ENCODE data around the gene SLC18A2. TPM values are rescaled to one million over a fixed set of nuclear protein-coding genes. Genes with fewer than 3 reads are reported as not detected.

The SLC18A2 gene
- total and polyA plus RNA-seq, 2 of the 8 experiments (the other 6 are each of a cell fraction or from before 2014, with no cell fraction given), result 6.5 to 7.0 TPM

DNA sequence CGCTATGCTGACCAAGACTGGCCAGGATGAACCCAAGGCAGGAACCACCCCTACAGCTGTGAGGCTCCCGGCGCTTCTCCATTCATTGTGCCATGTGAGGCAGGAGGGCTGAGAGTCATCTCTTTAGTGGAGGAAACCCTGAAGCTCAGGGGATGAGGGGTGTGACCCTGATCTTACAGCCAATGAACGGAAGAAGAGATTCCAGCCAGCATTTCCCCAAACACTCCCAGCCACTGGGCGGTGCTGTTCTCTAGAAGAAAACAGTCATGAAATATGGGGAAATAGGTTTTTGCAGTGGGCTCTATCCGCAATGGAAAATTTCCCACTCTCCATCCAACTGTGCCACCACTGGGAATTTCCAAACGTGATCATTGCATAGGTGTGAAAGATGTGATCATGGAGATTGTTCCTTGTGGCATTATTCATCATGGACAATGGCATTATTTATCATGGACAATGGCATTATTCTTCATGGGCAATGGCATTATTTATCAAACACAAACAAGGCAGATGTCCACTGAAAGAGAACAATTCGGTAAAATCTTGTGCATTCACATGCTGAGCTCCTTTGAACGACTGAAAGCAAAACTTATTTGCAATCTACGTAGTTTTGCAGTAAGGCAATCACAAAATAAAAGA is 14.0 kb upstream of the SLC18A2 start:
- Histone ChIP-seq H3K4ac (replicated peaks; ENCODE audit: insufficient read length, low read depth, low read length) (no peak overlapping the region), H4K8ac (ENCODE audit: extremely low read depth, insufficient read depth, low read length) (no peak overlapping the region), H3K18ac (ENCODE audit: extremely low read depth, low read length) (no peak overlapping the region), H2BK12ac (ENCODE audit: low read depth, low read length) (no peak overlapping the region), H4K5ac (ENCODE audit: insufficient read length, low read depth, low read length) (no peak overlapping the region), H3K56ac (replicated peaks; ENCODE audit: insufficient read length, low read depth, low read length) (no peak overlapping the region), H3K27ac (ENCODE audit: low read depth, low read length) (no peak overlapping the region), H3K14ac (ENCODE audit: insufficient read length) (no peak overlapping the region), H2BK120ac (replicated peaks; ENCODE audit: low read depth, low read length) (no peak overlapping the region), H3K23me2 (ENCODE audit: low read depth, low read length) (no peaks in the 10 kb centered on the region; the same call in 1 of the 2 replicates), H2AFZ (ENCODE audit: low read length) (0 out of 2 replicates have a peak overlapping the region, but pooled peaks have one; percentile 52), H3K27me3 (replicated peaks in 1 of 4; ENCODE audit: control insufficient read depth in 3 of 4, extremely low read depth in 1 of 4, insufficient read depth in 3 of 4, low read length in 3 of 4) (no peaks in the 10 kb centered on the region), H3K4me1 (replicated peaks in 1 of 4; ENCODE audit: control insufficient read depth in 3 of 4, insufficient read depth in 4 of 4, low read length in 3 of 4) (no peaks in the 10 kb centered on the region), H3K9ac (replicated peaks in 1 of 4; ENCODE audit: extremely low read depth in 1 of 4, low read depth in 3 of 4, low read length in 3 of 4) (no peak overlapping the region), H2BK15ac (ENCODE audit: low read length) (no peak overlapping the region), H3K4me2 (ENCODE audit: insufficient read depth in 1 of 2, low read depth in 2 of 2, low read length in 2 of 2) (no peak overlapping the region), H3K79me1 (ENCODE audit: low read depth, low read length) (no peaks in the 10 kb centered on the region), H3K23ac (ENCODE audit: insufficient read length) (no peak overlapping the region), H4K91ac (replicated peaks; ENCODE audit: insufficient read length, low read length) (no peak overlapping the region), H2BK20ac (ENCODE audit: low read length) (no peak overlapping the region), H3K36me3 (ENCODE audit: control insufficient read depth in 2 of 4, insufficient read depth in 4 of 4, low read length in 3 of 4) (no peaks in the 10 kb centered on the region), H2BK5ac (ENCODE audit: low read depth, low read length) (no peak overlapping the region), H3K4me3 (ENCODE audit: extremely low read depth in 1 of 4, insufficient read depth in 2 of 4, low read depth in 3 of 4, low read length in 4 of 4) (no peak overlapping the region), H2AK5ac (ENCODE audit: low read depth, low read length) (no peak overlapping the region), H3K79me2 (ENCODE audit: control insufficient read depth in 1 of 2, insufficient read depth in 2 of 2, low read length in 2 of 2) (no peaks in the 10 kb centered on the region), H4K20me1 (replicated peaks in 1 of 2; ENCODE audit: control insufficient read depth in 1 of 2, insufficient read depth in 2 of 2, low read length in 2 of 2) (no peaks in the 10 kb centered on the region), H3K9me3 (ENCODE audit: insufficient read depth in 2 of 2, low read depth in 1 of 2, low read length in 1 of 2) (no peaks in the 10 kb centered on the region)
- TF ChIP-seq SAP30 (IDR thresholded peaks at IDR 0.05; ENCODE audit: insufficient read depth, insufficient replicate concordance, low read length), result no peak
- TF ChIP-seq CTCF (IDR thresholded peaks at IDR 0.05; ENCODE audit: control extremely low read depth in 1 of 3, insufficient read depth in 1 of 3, low read depth in 1 of 3, low read length in 3 of 3), result peak; percentile 69 to 90 (median 80)
- TF ChIP-seq TEAD4 (IDR thresholded peaks at IDR 0.05; ENCODE audit: low read depth, low read length), result 0 out of 2 replicates have a peak, but pooled peaks have one; percentile 53
- TF ChIP-seq RAD21 (IDR thresholded peaks at IDR 0.05 in 1 of 2, conservative IDR thresholded peaks at IDR 0.05 in 1 of 2; ENCODE audit: low read depth in 2 of 2, low read length in 2 of 2), result peak; percentile 85 to 87
- TF ChIP-seq CTBP2 (IDR thresholded peaks at IDR 0.05; ENCODE audit: borderline replicate concordance, insufficient read depth, insufficient read length, low read length), result no peak
- TF ChIP-seq USF2 (IDR thresholded peaks at IDR 0.05; ENCODE audit: low read length), result no peak
- 0 out of 2 replicates have a peak, but pooled peaks have one; percentile 13 for TF ChIP-seq SP1 (IDR thresholded peaks at IDR 0.05; ENCODE audit: low read depth, low read length)
- DNase-seq (ENCODE audit: low read depth in 1 of 2, low spot score in 2 of 2) (peak in 1 of 2 experiments; percentile 65), FAIRE-seq (peak; percentile 85)
- POLR2A ChIA-PET (ENCODE audit: partially characterized antibody), result interaction anchor here (0.7 to 0.9 kb wide), 2 partner anchors 10 to 1085 kb away, joined by 3 to 4 read pairs; no protein-coding TSS in a partner anchor
- WGBS, 2 experiments (ENCODE audit: extremely low coverage in 1 of 2, insufficient coverage in 1 of 2, insufficient read length in 1 of 2, insufficient replicate concordance in 2 of 2, low coverage in 1 of 2, low lambda C conversion rate in 2 of 2, missing lambda C conversion rate in 1 of 2), result 47% methylated on average over 10 of the region's 10 CpGs; no CpG with 5 or more reads in 1 of the 2 experiments
- CTCF ChIA-PET (ENCODE audit: partially characterized antibody), result interaction anchor here (0.6 to 6.6 kb wide), 34 partner anchors 9 to 1906 kb away, joined by 3 to 97 read pairs (median 4); partner anchors contain the start of gene SLC18A2
